Sigmoid colon (tissue), 4 donors: ENCODE data around the gene KRTAP10-9.

Experiments
- EP300 ChIP-seq, 4 donors: sonication (generic); formaldehyde crosslinking; IDR thresholded peaks; one replicate each; pipeline ENCODE4 v1.6.1; 2017; ENCODE audit warnings: antibody characterized with exemption in 4 of 4
- POLR2A ChIP-seq, 2 donors: fragments of 450-650 bp; IDR thresholded peaks; one replicate each; pipeline ENCODE4 v1.6.1; 2016; ENCODE audit warnings: antibody characterized with exemption in 2 of 2, mild to moderate bottlenecking in 2 of 2, moderate library complexity in 2 of 2
- POLR2AphosphoS5 ChIP-seq, 4 donors: sonication (generic); formaldehyde crosslinking; IDR thresholded peaks; one replicate each; pipeline ENCODE4 v1.6.1; 2017; ENCODE audit warnings: antibody characterized with exemption in 4 of 4

- TF ChIP-seq POLR2A (IDR thresholded peaks at IDR 0.05): no peak
- no peak for TF ChIP-seq POLR2AphosphoS5 (IDR thresholded peaks at IDR 0.05)
- TF ChIP-seq EP300 (IDR thresholded peaks at IDR 0.05): no peak
These were observed 631 bp upstream of the KRTAP10-9 start for GRCh38 chr21:44626262-44626661.
